ENCODE data around the gene NEDD4L. TPM values are rescaled to one million over a fixed set of nuclear protein-coding genes. Genes with fewer than 3 reads are reported as not detected.

Gene NEDD4L
- total RNA-seq, 1 donor from 2014 or later: 93.9 TPM

DNA sequence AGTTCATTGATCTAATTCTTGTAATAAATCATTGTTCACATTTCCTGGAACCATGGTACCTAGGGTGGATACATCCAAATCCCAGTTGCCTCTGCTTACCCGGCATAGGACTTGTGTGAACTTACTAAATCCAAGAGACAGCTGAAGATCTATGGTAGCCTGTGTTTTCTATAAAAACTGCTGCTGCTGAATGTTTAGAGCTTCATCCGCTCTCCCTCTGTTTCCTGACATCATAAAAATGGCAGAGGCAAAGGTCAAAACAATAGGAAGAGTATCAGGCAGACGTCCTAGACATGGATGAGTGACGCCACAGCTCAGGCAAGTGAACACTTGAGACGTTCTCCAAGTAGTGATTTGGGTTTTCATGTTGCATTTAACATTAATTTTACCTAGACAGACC is 326.6 kb downstream of the NEDD4L start:
- peaks cover 54% of the 10 kb centered on the region for H3K36me3 Mint-ChIP-seq (ENCODE audit: low read depth, unreplicated experiment)

DNA sequence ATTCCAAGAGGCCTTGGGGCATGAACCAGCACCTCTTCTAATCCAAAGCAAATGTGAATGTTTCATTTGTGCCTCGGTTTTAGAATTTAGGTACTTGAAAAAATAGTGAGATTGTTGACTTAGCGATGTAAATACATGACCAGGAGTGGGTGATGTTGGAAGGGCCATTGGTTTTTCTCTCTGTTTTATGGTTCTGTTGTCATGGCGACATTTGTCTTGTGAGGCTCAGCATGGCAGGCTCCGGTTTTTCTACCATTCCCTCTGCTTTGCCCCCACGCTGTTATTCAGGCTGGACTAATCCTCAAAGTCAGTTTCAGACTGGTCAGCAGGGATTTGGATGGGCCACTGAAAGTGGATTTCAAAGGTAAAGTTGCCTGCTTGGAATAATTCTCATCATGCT is 329.5 kb downstream of the NEDD4L start:
- Histone ChIP-seq H3K27ac (ENCODE audit: low read depth, low read length) (no peak overlapping the region), H3K9ac (ENCODE audit: low read length) (no peak overlapping the region), H3K9me3 (ENCODE audit: insufficient read depth, low read depth, low read length) (no peaks in the 10 kb centered on the region), H4K20me1 (ENCODE audit: insufficient read depth, low read length) (no peaks in the 10 kb centered on the region), H3K79me2 (ENCODE audit: insufficient read depth, low read length) (no peaks in the 10 kb centered on the region), H3K4me1 (ENCODE audit: insufficient read depth, low read length) (no peaks in the 10 kb centered on the region), H3K27me3 (ENCODE audit: insufficient read depth, low read length) (no peaks in the 10 kb centered on the region), H2AFZ (ENCODE audit: low read depth, low read length) (no peak overlapping the region), H3K4me3 (ENCODE audit: insufficient read depth, low read depth, low read length) (no peak overlapping the region), H3K4me2 (ENCODE audit: low read length) (no peak overlapping the region), H3K36me3 (ENCODE audit: insufficient read depth, low read length) (peaks cover 52% of the 10 kb centered on the region)
- TF ChIP-seq, protein P1, sequence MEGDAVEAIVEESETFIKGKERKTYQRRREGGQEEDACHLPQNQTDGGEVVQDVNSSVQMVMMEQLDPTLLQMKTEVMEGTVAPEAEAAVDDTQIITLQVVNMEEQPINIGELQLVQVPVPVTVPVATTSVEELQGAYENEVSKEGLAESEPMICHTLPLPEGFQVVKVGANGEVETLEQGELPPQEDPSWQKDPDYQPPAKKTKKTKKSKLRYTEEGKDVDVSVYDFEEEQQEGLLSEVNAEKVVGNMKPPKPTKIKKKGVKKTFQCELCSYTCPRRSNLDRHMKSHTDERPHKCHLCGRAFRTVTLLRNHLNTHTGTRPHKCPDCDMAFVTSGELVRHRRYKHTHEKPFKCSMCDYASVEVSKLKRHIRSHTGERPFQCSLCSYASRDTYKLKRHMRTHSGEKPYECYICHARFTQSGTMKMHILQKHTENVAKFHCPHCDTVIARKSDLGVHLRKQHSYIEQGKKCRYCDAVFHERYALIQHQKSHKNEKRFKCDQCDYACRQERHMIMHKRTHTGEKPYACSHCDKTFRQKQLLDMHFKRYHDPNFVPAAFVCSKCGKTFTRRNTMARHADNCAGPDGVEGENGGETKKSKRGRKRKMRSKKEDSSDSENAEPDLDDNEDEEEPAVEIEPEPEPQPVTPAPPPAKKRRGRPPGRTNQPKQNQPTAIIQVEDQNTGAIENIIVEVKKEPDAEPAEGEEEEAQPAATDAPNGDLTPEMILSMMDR (IDR thresholded peaks at IDR 0.05; ENCODE audit: insufficient read depth, low read depth, low read length): no peak
- TF ChIP-seq EZH2 (IDR thresholded peaks at IDR 0.05; ENCODE audit: insufficient read depth, low read length): no peak
- no peaks in the 10 kb centered on the region for H3K9me3 Mint-ChIP-seq (ENCODE audit: unreplicated experiment)
- H3K27me3 Mint-ChIP-seq (ENCODE audit: low read depth, unreplicated experiment): no peaks in the 10 kb centered on the region
- H3K4me3 Mint-ChIP-seq (ENCODE audit: unreplicated experiment): no peak overlapping the region
- H3K36me3 Mint-ChIP-seq (ENCODE audit: low read depth, unreplicated experiment): peaks cover 53% of the 10 kb centered on the region
- FAIRE-seq (no peak), DNase-seq (ENCODE audit: low read depth) (no peak)
- no peak overlapping the region for H3K27ac Mint-ChIP-seq (ENCODE audit: unreplicated experiment)
- peaks cover 6% of the 10 kb centered on the region for H3K4me1 Mint-ChIP-seq (ENCODE audit: low read depth, unreplicated experiment)

More for the DNA sequence above, 326.6 kb downstream of the NEDD4L start:
- H3K4me2 ChIP-seq (ENCODE audit: low read length): no peak overlapping the region
- no peaks in the 10 kb centered on the region for H3K9me3 ChIP-seq (ENCODE audit: insufficient read depth, low read depth, low read length)
- FAIRE-seq: no peak
- H3K27ac ChIP-seq (ENCODE audit: low read depth, low read length): no peak overlapping the region
- H3K27me3 Mint-ChIP-seq (ENCODE audit: low read depth, unreplicated experiment): no peaks in the 10 kb centered on the region
- H3K9ac ChIP-seq (ENCODE audit: low read length): no peak overlapping the region
- no peak for DNase-seq (ENCODE audit: low read depth)
- no peak overlapping the region for H3K27ac Mint-ChIP-seq (ENCODE audit: unreplicated experiment)
- H3K4me3 ChIP-seq (ENCODE audit: insufficient read depth, low read depth, low read length): no peak overlapping the region
- TF ChIP-seq, protein P1 (IDR thresholded peaks at IDR 0.05; ENCODE audit: insufficient read depth, low read depth, low read length): no peak
- TF ChIP-seq EZH2 (IDR thresholded peaks at IDR 0.05; ENCODE audit: insufficient read depth, low read length): no peak
- H4K20me1 ChIP-seq (ENCODE audit: insufficient read depth, low read length): no peaks in the 10 kb centered on the region
- H3K36me3 ChIP-seq (ENCODE audit: insufficient read depth, low read length): peaks cover 72% of the 10 kb centered on the region
- H3K4me1 Mint-ChIP-seq (ENCODE audit: low read depth, unreplicated experiment): peaks cover 2% of the 10 kb centered on the region
- H3K4me3 Mint-ChIP-seq (ENCODE audit: unreplicated experiment): no peak overlapping the region
- no peaks in the 10 kb centered on the region for H3K9me3 Mint-ChIP-seq (ENCODE audit: unreplicated experiment)
- peaks cover under 1% of the 10 kb centered on the region for H3K4me1 ChIP-seq (ENCODE audit: insufficient read depth, low read length)
- no peaks in the 10 kb centered on the region for H3K79me2 ChIP-seq (ENCODE audit: insufficient read depth, low read length)
- H3K27me3 ChIP-seq (ENCODE audit: insufficient read depth, low read length): no peaks in the 10 kb centered on the region
- H2AFZ ChIP-seq (ENCODE audit: low read depth, low read length): no peak overlapping the region

DNA sequence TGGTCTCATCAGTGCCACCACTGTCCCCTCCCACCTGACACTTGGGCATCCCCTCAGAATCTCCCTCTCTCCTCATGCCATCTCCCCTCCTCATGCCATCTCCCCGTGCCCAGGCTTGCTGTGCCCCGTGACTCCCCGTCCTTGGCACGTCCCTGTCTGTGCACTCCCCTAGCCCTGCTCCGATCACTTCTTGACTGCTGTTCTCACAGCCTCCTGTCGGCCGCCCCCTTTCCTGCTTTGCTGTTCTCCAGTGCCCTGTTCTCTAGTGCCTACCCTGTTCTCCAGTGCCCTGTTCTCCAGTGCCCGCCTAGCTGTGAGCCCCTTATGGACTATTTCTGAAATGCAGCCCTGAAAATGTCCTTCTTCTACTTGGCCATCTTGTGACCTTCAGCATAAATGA is 331.0 kb downstream of the NEDD4L start:
- H3K9me3 Mint-ChIP-seq (ENCODE audit: unreplicated experiment): no peaks in the 10 kb centered on the region
- DNase-seq (ENCODE audit: low read depth) (no peak), FAIRE-seq (no peak)
- H3K27me3 Mint-ChIP-seq (ENCODE audit: low read depth, unreplicated experiment): no peaks in the 10 kb centered on the region
- H4K20me1 ChIP-seq (ENCODE audit: insufficient read depth, low read length): no peaks in the 10 kb centered on the region
- H3K27ac Mint-ChIP-seq (ENCODE audit: unreplicated experiment): no peak overlapping the region
- no peaks in the 10 kb centered on the region for H3K79me2 ChIP-seq (ENCODE audit: insufficient read depth, low read length)
- no peak overlapping the region for H3K27ac ChIP-seq (ENCODE audit: low read depth, low read length)
- no peak overlapping the region for H3K4me2 ChIP-seq (ENCODE audit: low read length)
- no peaks in the 10 kb centered on the region for H3K4me1 ChIP-seq (ENCODE audit: insufficient read depth, low read length)
- H2AFZ ChIP-seq (ENCODE audit: low read depth, low read length): no peak overlapping the region
- H3K4me3 ChIP-seq (ENCODE audit: insufficient read depth, low read depth, low read length): no peak overlapping the region
- no peak overlapping the region for H3K4me3 Mint-ChIP-seq (ENCODE audit: unreplicated experiment)
- no peaks in the 10 kb centered on the region for H3K27me3 ChIP-seq (ENCODE audit: insufficient read depth, low read length)
- H3K4me1 Mint-ChIP-seq (ENCODE audit: low read depth, unreplicated experiment): peaks cover 6% of the 10 kb centered on the region
- no peak overlapping the region for H3K9ac ChIP-seq (ENCODE audit: low read length)
- peaks cover 42% of the 10 kb centered on the region for H3K36me3 ChIP-seq (ENCODE audit: insufficient read depth, low read length)
- H3K36me3 Mint-ChIP-seq (ENCODE audit: low read depth, unreplicated experiment): peaks cover 45% of the 10 kb centered on the region
- no peak for TF ChIP-seq EZH2 (IDR thresholded peaks at IDR 0.05; ENCODE audit: insufficient read depth, low read length)
- TF ChIP-seq, protein P1 (IDR thresholded peaks at IDR 0.05; ENCODE audit: insufficient read depth, low read depth, low read length): no peak
- H3K9me3 ChIP-seq (ENCODE audit: insufficient read depth, low read depth, low read length): no peaks in the 10 kb centered on the region
